GM19372 (cell line): ENCODE results near the gene SLC51B.
"Not testable (repeated sequence)": the region's sequence is repeated elsewhere in the genome, so short reads cannot be mapped to it uniquely, and the experiment has no call there.

ENCODE experiments used
- ATAC-seq: cut with Tn5 transposase; IDR thresholded peaks from one replicate; pipeline ENCODE4 v1.9.1; 2021; ENCODE audit warnings: mild to moderate bottlenecking, low read depth, moderate library complexity; ENCODE audit not compliant: unreplicated experiment

The SLC51B gene

GRCh38 chr15:65044724-65045481 is at the start of gene SLC51B:
Gene SLC51B (plus strand): TSS chr15:65045387. CDS start chr15:65050005, 4,618 bp downstream.
- no peak for ATAC-seq

DNA sequence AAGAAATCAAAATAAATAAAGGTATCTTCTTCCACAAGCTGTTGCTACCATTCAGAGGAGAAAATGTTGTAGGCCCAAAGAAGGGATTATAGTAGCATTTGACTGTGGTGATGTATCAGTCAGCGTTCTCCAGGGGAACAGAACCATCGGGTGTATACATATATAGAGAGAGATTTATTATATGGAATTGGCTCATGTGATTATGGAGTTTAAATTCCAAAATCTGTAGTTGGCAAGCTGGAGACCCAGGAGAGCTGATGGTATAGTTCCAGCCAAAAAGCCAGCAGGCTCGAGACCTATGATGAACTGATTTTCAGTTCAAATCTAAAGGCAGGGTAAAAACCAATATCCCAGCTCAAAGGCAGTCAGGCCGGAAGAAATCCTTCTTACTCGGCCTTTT is 48.1 kb upstream of the SLC51B start:
- no peak for ATAC-seq

- ATAC-seq: no peak
Measured at GRCh38 chr15:64997745-64998375, 47.3 kb upstream of the SLC51B start.

DNA sequence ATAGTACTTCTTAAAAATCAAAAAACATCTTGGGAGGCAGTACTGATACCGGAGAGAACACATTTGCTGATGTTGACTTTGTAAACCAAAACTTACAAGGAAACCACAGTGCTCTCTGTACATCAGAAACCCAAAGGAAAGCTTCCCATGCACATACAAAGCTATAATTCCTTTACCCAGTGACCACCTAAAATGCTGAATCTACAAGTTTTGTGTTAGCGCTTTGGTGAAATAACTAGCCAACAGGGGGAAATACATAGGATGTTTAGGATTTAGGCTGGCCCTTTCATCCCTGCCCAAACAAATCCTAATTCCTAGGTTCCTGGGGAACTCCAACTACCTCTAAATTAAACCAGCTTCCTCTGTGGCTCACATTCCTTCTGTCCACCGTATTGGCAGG is 40.2 kb upstream of the SLC51B start:
- ATAC-seq: no peak

GRCh38 chr15:65006876-65007275 is 38.3 kb upstream of the SLC51B start:
- no peak for ATAC-seq

DNA sequence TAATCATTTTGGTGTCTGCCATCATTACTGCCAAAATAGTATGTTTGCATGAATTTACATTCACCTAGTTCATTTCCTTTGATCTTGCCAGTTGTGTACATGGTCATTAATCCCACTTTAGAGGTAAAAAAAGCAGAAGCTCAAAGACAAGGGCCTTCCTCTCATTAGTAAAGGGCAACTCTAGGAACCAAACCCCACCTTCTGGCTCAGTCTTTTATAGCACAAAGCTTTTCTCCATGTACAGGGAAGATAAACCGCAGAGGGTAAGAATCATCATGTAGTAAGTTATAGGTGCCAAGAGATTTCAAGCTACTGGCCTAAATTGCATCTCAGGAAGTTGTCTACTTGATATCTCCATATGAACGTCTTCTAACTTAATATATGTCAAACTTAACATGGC is 36.2 kb upstream of the SLC51B start:
- no peak for ATAC-seq

- not testable (repeated sequence) for ATAC-seq
Measured at GRCh38 chr15:65011198-65011597, 34.0 kb upstream of the SLC51B start.

- no peak for ATAC-seq
Measured at GRCh38 chr15:65020419-65020818, 24.8 kb upstream of the SLC51B start.

GRCh38 chr15:65021488-65021887 is 23.7 kb upstream of the SLC51B start:
- ATAC-seq: no peak

GRCh38 chr15:65026756-65027155 is 18.4 kb upstream of the SLC51B start:
- ATAC-seq: no peak

DNA sequence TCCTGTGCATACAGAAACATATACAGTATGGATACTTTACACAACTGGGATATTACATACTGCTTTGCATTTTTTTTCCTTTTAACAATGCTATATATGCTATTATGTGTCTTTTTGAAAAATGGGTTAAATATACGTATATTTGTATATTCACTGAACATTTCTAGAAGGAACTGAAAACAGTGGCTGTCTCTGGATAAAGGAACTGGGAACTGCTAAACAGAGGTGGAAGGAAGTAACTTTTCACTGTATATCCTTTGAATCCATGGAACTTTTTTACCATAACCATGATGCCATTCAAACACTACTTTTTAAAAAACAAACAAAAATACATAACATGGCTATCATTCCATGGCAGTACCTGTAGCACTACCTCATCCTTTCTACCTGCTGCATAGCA is 17.6 kb upstream of the SLC51B start:
- no peak for ATAC-seq

- no peak for ATAC-seq
Measured at GRCh38 chr15:65028338-65028737, 16.8 kb upstream of the SLC51B start.

DNA sequence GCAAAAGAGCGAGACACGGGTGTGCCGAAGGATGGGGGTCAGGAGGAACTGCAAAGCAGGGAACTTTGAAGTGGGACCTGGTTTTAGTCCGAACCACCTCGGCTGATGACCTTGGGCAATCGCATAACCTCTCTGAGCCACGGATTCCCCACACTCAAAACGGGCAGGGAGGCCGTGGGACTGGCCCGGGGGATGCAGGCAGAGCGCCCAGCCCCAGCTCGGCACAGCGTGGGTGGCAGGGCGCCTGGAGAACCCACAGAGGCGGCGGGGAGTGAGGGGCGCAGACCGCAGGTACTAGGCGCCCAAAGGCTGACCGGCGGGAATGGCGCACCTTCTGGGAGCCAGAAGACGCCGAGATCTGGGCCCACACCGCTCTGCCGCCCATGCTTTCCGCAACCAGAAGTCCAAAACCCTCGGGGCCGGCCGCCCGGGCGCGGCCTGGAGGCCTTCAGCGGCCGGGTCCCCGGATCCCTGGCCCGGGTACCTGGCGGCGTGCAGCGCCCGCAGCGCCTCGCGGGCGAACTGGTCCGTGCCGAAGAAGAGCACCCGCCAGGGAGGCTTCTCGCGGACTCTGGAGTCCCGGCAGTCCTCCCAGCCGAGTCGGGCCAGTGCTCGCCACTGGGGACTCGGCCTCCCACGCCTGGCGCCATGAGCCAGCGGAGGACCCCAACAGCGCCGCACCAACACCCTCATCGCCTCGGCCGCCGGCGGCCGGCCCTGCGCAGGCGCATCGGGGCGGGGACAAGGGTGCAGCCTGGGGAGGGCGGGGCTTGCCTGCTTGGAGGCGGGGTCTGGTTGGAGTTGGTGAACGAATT is 16.1 kb upstream of the SLC51B start, which contains the start of gene MTFMT:
TSS of gene MTFMT (minus strand) at position 719 of the 815 bp plus-strand sequence. CDS start at position 693, 26 bp downstream.
- ATAC-seq: peak; percentile 70

- no peak for ATAC-seq
Measured at GRCh38 chr15:65029736-65030208, 15.4 kb upstream of the SLC51B start.

DNA sequence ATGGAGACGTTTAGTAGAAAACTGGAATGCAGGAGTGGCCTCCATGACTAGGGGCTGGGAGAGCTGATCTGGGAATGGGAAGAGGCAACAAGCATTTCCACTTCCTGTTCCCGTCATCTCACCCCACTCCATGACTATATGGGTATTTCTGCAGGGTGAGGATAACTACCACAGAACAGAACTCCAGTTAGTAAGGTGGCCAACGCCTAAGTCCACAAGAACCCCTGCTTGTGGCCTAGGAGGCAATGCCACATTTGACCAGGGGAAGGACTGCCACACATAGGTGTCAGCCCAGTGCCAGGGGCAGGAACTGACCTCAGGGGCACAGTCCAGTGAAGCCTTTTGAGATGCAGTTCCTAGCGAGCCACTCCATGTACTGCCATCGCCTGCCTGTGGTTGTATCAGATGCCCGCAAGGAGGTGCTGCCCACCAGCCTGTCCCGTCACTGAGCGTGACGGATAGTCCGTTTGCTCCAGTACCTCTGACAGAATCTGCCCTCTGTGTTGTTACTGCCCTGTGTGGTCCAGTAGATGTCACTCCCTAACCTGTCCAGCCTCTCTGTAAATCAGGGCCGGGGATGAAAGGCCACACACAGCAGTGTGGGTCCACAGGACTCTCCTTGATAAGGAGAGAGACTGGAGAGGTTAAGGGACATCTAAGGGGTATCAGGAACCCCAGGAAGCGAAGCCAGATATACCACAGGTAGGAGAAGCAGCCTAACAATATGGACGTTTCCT is 12.2 kb upstream of the SLC51B start:
- no peak for ATAC-seq

DNA sequence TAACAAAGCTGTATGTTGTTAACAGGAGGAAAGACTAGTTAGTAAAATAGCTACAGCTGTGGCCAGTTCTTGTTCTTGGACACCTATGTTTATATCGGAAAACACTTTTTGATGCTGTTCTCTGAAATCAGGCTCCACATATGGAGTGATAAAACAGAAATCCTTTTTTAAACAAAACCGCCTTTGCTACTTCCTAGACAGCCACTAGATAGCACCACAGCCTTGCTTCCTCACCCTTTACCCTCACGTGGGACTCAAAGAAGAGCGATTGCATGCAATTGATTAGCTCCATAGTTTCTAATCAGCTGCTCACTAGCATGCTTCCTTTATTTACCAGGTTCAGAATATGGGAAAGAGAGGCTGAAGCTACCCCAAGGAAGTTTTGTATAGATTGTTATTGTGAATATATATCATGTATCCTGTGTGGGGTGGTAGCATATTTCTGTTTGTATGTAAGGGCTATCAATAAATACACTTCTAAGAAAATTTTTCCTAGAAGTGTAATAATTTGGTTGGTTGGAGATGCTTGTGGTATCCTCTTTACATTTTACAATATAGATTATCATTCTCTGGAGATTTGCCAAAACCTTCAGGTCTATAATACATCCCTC is 11.4 kb upstream of the SLC51B start:
- ATAC-seq: no peak

DNA sequence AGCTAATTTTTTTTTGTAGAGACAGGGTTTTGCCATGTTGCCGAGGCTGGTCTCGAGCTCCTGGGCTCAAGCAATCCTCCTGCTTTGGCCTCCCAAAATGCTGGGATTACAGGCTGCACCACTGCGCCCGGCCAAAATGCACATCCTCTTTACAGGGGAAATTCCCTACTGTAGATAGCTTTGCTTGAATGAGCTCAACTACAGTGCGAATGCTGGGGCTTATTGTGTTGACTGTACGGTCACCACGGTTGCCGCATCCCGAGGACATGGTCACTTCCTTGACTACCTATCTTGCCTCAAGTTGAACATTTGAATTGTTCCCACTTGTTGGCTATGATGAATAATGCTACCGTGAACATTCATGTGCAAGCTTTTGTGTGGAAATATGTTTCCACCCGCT is 10.5 kb upstream of the SLC51B start:
- no peak for ATAC-seq

- no peak for ATAC-seq
Measured at GRCh38 chr15:65037309-65037708, 7.9 kb upstream of the SLC51B start.

GRCh38 chr15:65038428-65038827 is 6.8 kb upstream of the SLC51B start:
- ATAC-seq: no peak

DNA sequence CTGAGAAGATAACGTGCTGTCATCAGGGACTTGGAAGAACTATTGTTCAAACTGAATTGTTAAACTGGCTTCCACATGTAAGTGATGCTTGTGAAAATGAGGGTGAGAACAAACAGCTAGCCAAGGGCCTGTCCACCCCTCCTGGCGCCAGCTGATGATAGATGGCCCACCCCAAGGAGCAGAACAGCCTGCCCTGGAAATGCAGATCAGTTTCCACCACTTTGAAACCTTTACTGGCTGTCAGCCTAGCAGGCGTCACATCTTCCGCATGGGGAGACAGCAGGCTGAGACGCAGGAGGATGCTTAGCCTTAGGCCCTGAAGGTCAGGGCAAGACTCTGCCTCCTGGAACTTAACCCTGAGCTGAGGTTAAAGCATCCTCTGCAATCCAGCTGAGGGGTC is 6.4 kb upstream of the SLC51B start:
- ATAC-seq: no peak
